Lung (tissue), 12 donors: ENCODE measurements around the gene RHOT2. TPM values are rescaled to one million over a fixed set of nuclear protein-coding genes. Genes with fewer than 3 reads are reported as not detected.
A peak's percentile ranks its signal among the peaks of the same experiment; 100 is the strongest.

Experiments used
- ATAC-seq: fragments of 200-7000 bp; cut with Tn5 transposase; one replicate; pipeline ENCODE4 v1.9.1; 2020; ENCODE audit warnings: moderate number of reproducible peaks; ENCODE audit not compliant: insufficient read depth, low FRiP score
- DNase-seq, 3 donors: peaks; one replicate each; pipeline ENCODE4 v3.0.0-alpha.2; 2013 to 2017
- H3K27ac ChIP-seq, 2 donors: one replicate each; pipeline ENCODE4 v1.5.1; 2013; ENCODE audit warnings: mild to moderate bottlenecking in 2 of 2, moderate library complexity in 2 of 2, control low read depth in 1 of 2, inconsistent platforms in 1 of 2, low read depth in 1 of 2, low read length in 1 of 2
- H3K27me3 ChIP-seq, 3 donors: one replicate each; pipeline ENCODE4 v1.5.1; 2013; ENCODE audit warnings: low read length in 2 of 3; ENCODE audit not compliant: control insufficient read depth in 3 of 3, insufficient read depth in 3 of 3
- H3K36me3 ChIP-seq, 4 donors: one replicate each; pipeline ENCODE4 v1.5.1; 2013; ENCODE audit warnings: low read length in 4 of 4, mild to moderate bottlenecking in 1 of 4, moderate library complexity in 1 of 4; ENCODE audit not compliant: control insufficient read depth in 4 of 4, insufficient read depth in 4 of 4
- H3K4me1 ChIP-seq, 5 donors: one replicate each; pipeline ENCODE4 v1.5.1; 2013; ENCODE audit warnings: low read length in 5 of 5, mild to moderate bottlenecking in 2 of 5, moderate library complexity in 1 of 5; ENCODE audit not compliant: control insufficient read depth in 5 of 5, insufficient read depth in 5 of 5
- H3K4me3 ChIP-seq: one replicate; pipeline ENCODE4 v1.5.1; 2013; ENCODE audit warnings: mild to moderate bottlenecking, control low read depth, moderate library complexity
- H3K9ac ChIP-seq, 2 donors: one replicate each; pipeline ENCODE4 v1.5.1; 2013; ENCODE audit warnings: low read length in 2 of 2, control low read depth in 1 of 2; ENCODE audit not compliant: insufficient read depth in 1 of 2
- H3K9me3 ChIP-seq, 4 donors: one replicate each; pipeline ENCODE4 v1.5.1; 2013; ENCODE audit warnings: low read length in 3 of 4, mild to moderate bottlenecking in 1 of 4, moderate library complexity in 1 of 4; ENCODE audit not compliant: control insufficient read depth in 4 of 4, insufficient read depth in 3 of 4
- WGBS, 2 donors: extraction: QIAGEN DNeasy Blood & Tissue Kit; methylation state at CpG; one replicate each; pipeline ENCODE4 v1.1.7; 2013; 5-methylcytosine and 5-hydroxymethylcytosine counted together
- polyA plus RNA-seq, 2 donors: library from polyadenylated mRNA; stranded (reverse); fragments of 200-250 nt; gene quantifications; one replicate each; pipeline ENCODE4 v1.2.1, GENCODE V29; 2013
- total RNA-seq, 2 donors: library from RNA; depleted of rRNA in 1 of 2; stranded (reverse); fragments of >200 nt in 1 of 2; gene quantifications; one replicate each; pipeline ENCODE4 v1.2.1, GENCODE V29; 2014 to 2021
- TF ChIP-seq, protein P1 (sequence below): IDR thresholded peaks from 2 replicates; pipeline ENCODE4 v1.5.1; 2012; ENCODE audit warnings: mild to moderate bottlenecking; ENCODE audit errors: control extremely low read depth, extremely low read depth
- donor health status: control.
- donor health status: control.
- donor health status: Bipolar disorder and iron deficiency.
- donor health status: healthy.
- donor health status: DM: yes; HTN: yes; CAD: no.

RHOT2 gene
- total and polyA plus RNA-seq, 4 donors: 40.5 to 121 (median 115) TPM

DNA sequence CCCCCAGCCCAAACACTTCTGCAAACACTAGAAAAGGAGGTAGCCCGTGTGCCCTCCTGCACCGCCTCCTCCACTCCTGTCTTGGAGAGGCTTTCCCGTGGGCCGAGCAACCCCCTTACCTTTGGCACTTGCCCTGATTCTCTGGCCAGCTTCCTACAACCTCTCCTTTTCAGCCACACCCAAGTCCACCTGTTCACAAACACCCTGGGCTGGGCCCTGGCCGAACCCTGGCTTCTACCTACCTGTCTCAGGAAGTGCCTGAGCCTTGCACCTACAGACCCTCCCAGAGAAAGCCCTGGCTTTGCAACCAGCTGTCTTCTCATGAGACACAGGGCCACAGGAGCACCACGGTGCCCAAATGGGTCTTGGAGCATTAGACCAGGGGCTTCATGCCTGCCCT is 51.0 kb downstream of the RHOT2 start:
- ATAC-seq (no peak), DNase-seq (no peak)
- TF ChIP-seq, protein P1, sequence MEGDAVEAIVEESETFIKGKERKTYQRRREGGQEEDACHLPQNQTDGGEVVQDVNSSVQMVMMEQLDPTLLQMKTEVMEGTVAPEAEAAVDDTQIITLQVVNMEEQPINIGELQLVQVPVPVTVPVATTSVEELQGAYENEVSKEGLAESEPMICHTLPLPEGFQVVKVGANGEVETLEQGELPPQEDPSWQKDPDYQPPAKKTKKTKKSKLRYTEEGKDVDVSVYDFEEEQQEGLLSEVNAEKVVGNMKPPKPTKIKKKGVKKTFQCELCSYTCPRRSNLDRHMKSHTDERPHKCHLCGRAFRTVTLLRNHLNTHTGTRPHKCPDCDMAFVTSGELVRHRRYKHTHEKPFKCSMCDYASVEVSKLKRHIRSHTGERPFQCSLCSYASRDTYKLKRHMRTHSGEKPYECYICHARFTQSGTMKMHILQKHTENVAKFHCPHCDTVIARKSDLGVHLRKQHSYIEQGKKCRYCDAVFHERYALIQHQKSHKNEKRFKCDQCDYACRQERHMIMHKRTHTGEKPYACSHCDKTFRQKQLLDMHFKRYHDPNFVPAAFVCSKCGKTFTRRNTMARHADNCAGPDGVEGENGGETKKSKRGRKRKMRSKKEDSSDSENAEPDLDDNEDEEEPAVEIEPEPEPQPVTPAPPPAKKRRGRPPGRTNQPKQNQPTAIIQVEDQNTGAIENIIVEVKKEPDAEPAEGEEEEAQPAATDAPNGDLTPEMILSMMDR: no peak
- Histone ChIP-seq H3K4me1 (peaks cover 0 to 30% (median 13%) of the 10 kb centered on the region in 5 donors), H3K9me3 (no peaks in the 10 kb centered on the region), H3K36me3 (no peaks in the 10 kb centered on the region), H3K4me3 (no peak overlapping the region), H3K27ac (no peak overlapping the region), H3K9ac (no peak overlapping the region), H3K27me3 (peaks cover 0 to 9% (median 0%) of the 10 kb centered on the region in 3 donors)
- 77 to 79% methylated on average over 6 of the region's 6 CpGs for WGBS, 2 donors

DNA sequence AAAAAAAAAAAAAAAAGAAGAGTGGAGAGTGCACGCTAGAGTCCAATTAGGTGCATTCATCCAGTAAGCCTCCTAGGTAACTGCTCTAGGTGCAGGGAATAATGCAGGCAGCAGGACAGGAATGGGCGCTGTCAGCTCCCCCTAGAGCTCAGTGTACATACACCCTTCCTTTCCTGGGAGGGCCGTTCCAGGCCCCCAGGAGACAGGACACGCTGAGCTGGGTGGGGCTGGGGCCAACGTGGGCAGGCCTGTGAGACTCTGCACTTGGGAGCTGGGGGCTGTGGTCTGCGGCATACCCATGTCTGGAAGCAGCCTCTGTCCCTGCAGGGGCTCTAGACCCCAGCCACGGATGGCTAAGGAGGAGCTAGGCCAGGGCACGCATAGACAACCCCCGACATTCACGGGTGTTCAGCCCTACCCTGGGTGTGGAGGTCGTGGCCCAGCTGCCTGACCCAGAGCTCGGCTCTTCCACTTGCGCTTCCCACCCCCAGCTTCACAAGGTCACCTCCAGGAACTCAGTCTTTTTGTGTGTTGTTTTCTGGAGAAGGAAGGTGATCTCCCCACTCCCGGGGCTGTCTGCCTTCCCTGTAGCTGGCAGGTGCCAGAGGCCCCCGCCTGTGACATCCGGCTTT is 52.0 kb downstream of the RHOT2 start:
- no peak for ATAC-seq
- Histone ChIP-seq H3K27ac (peak overlapping the region in 1 of 2 donors; percentile 91), H3K9me3 (no peaks in the 10 kb centered on the region), H3K27me3 (peaks cover 0 to 9% (median 0%) of the 10 kb centered on the region in 3 donors), H3K36me3 (no peaks in the 10 kb centered on the region), H3K4me3 (no peak overlapping the region), H3K9ac (no peak overlapping the region), H3K4me1 (peaks cover 0 to 30% (median 13%) of the 10 kb centered on the region in 5 donors)
- TF ChIP-seq, protein P1: no peak
- DNase-seq: no peak
- 11 to 12% methylated on average over 16 of the region's 16 CpGs for WGBS, 2 donors

DNA sequence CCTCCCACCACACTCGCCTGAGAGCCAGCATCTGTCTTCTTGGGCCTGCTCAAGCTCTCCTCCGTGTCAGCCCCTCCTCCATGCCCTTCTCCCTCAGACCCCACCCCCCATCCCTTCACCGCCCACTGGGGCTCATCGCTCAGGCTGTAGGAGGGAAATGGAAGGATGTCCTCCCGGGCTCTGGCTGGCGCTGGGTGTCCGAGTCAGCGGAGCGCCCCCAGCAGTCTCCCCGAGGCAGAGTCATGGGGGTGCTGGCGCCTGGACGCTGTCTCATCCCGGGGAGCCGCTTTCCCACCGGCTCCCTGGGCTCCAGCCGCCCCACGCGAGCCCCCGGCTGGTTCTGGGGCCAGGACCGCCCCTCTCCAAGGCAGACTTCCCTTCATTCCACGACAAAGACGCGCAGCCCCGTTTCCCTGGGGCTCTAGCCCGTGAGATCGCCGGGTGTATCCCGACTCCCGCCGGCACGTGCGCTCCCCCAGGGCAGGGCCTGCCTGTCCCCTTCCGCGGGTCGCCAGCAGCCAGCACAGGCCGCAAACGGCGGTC is 52.6 kb downstream of the RHOT2 start:
- H3K4me1 ChIP-seq: peaks cover 0 to 30% (median 13%) of the 10 kb centered on the region in 5 donors
- 0 to 1% methylated on average over 36 to 38 of the region's 38 CpGs for WGBS, 2 donors
- DNase-seq: peak; percentile 80 to 88 (median 82)
- H3K9me3 ChIP-seq: no peaks in the 10 kb centered on the region
- TF ChIP-seq, protein P1: no peak
- peak overlapping the region; percentile 88 to 91 for H3K27ac ChIP-seq
- ATAC-seq: peak; percentile 1
- peaks cover 0 to 9% (median 0%) of the 10 kb centered on the region in 3 donors for H3K27me3 ChIP-seq
- H3K4me3 ChIP-seq: peak overlapping the region; percentile 85
- H3K9ac ChIP-seq: no peak overlapping the region
- no peaks in the 10 kb centered on the region for H3K36me3 ChIP-seq
